Eye (tissue), 1 donor: ENCODE results near the gene HECTD3.
"Not testable (repeated sequence)": the region's sequence is repeated elsewhere in the genome, so short reads cannot be mapped to it uniquely, and the experiment has no call there.

Source experiments
- DNase-seq: peaks from one replicate; pipeline ENCODE4 v3.0.0-alpha.2; 2015

HECTD3 gene

GRCh38 chr1:45013551-45014209 lies 2.6 kb upstream of the HECTD3 start:
- DNase-seq, result no peak

- peak; percentile 63 for DNase-seq
These were observed 1.6 kb upstream of the HECTD3 start for GRCh38 chr1:45012639-45013278.

GRCh38 chr1:45011837-45012638 lies 914 bp upstream of the HECTD3 start, which contains the start of gene UROD:
TSS of gene UROD (plus strand) at chr1:45012254. CDS start at chr1:45012266, 12 bp downstream.
- peak; percentile 97 for DNase-seq

- peak; percentile 35 for DNase-seq
These were observed 919 bp downstream of the HECTD3 start for GRCh38 chr1:45009956-45010854.

- DNase-seq, result no peak
These were observed 1.7 kb downstream of the HECTD3 start for GRCh38 chr1:45009296-45009865.

GRCh38 chr1:45008516-45008915 lies 2.6 kb downstream of the HECTD3 start:
- DNase-seq, result no peak

- DNase-seq, result no peak
These were observed 3.0 kb downstream of the HECTD3 start for GRCh38 chr1:45008076-45008475.

GRCh38 chr1:45007311-45007710 lies 3.8 kb downstream of the HECTD3 start:
- DNase-seq, result no peak

GRCh38 chr1:45005761-45006160 lies 5.4 kb downstream of the HECTD3 start:
- no peak for DNase-seq

- no peak for DNase-seq
These were observed 6.7 kb downstream of the HECTD3 start for GRCh38 chr1:45004281-45004920.

GRCh38 chr1:45003741-45004140 lies 7.4 kb downstream of the HECTD3 start:
- DNase-seq, result no peak

GRCh38 chr1:45002650-45003645 lies 8.2 kb downstream of the HECTD3 start:
- no peak for DNase-seq

GRCh38 chr1:45001576-45001975 lies 9.5 kb downstream of the HECTD3 start:
- not testable (repeated sequence) for DNase-seq

GRCh38 chr1:45001011-45001481 lies 10.1 kb downstream of the HECTD3 start:
- no peak for DNase-seq

GRCh38 chr1:44999232-44999631 lies 11.9 kb downstream of the HECTD3 start:
- no peak for DNase-seq

- no peak for DNase-seq
These were observed 15.5 kb downstream of the HECTD3 start for GRCh38 chr1:44995467-44996238.

- no peak for DNase-seq
These were observed 16.7 kb downstream of the HECTD3 start for GRCh38 chr1:44994309-44994898.

GRCh38 chr1:44988531-44989156 lies 22.5 kb downstream of the HECTD3 start:
- DNase-seq, result no peak
